HepG2 (cell line): Measurements from ENCODE around the gene ORC4. TPM values are rescaled to one million over a fixed set of nuclear protein-coding genes. Genes with fewer than 3 reads are reported as not detected.

Experiments
- ADNP ChIP-seq: sonication (generic); formaldehyde crosslinking; IDR thresholded peaks from 2 replicates; pipeline ENCODE4 v1.4.0; 2020; ENCODE audit warnings: missing genetic modification reagents
- BCL6 ChIP-seq: IDR thresholded peaks from 2 replicates; pipeline ENCODE4 v1.6.1; 2016; ENCODE audit warnings: missing genetic modification reagents, missing compliant biosample characterization
- CEBPB ChIP-seq: IDR thresholded peaks from 2 replicates; pipeline ENCODE4 v1.6.1; 2011; ENCODE audit warnings: low read depth, low read length, improper control_type of control experiment, borderline replicate concordance
- GTF2F1 ChIP-seq: fragments of 150-350 bp; IDR thresholded peaks from 2 replicates; pipeline ENCODE4 v1.6.1; 2014; ENCODE audit warnings: low read length
- HMGXB3 ChIP-seq: sonication (generic); formaldehyde crosslinking; IDR thresholded peaks from 2 replicates; pipeline ENCODE4 v1.4.0; 2020; ENCODE audit warnings: missing genetic modification reagents, borderline replicate concordance
- LRRFIP1 ChIP-seq: sonication (generic); formaldehyde crosslinking; conservative IDR thresholded peaks from 2 replicates; pipeline ENCODE4 v1.4.0; 2020; ENCODE audit warnings: missing genetic modification reagents
- MBNL3 ChIP-seq: fragments of 250-450 bp; sonication (Bioruptor Pico); conservative IDR thresholded peaks from 2 replicates; pipeline ENCODE4 v1.8.0; 2022; ENCODE audit warnings: mild to moderate bottlenecking, inconsistent platforms
- PAF1 ChIP-seq: IDR thresholded peaks from 2 replicates; pipeline ENCODE4 v1.6.1; 2016; ENCODE audit warnings: missing genetic modification reagents, missing compliant biosample characterization
- PHB2 ChIP-seq: fragments of 450-650 bp; IDR thresholded peaks from 2 replicates; pipeline ENCODE4 v1.6.1; 2018; ENCODE audit not compliant: partially characterized antibody
- RFX1 ChIP-seq: fragments of 450-650 bp; IDR thresholded peaks from 2 replicates; pipeline ENCODE4 v1.6.1; 2017
- RFX3 ChIP-seq: IDR thresholded peaks from 2 replicates; pipeline ENCODE4 v1.6.1; 2016; ENCODE audit warnings: missing biosample characterization, missing genetic modification reagents
- SP5 ChIP-seq: IDR thresholded peaks from 2 replicates; pipeline ENCODE4 v1.6.1; 2016; ENCODE audit warnings: low read depth, borderline replicate concordance
- TARDBP ChIP-seq: sonication (generic); formaldehyde crosslinking; IDR thresholded peaks from 2 replicates; pipeline ENCODE4 v1.8.0; 2022; ENCODE audit warnings: mild to moderate bottlenecking, missing genetic modification reagents
- ZBTB7B ChIP-seq: sonication (generic); formaldehyde crosslinking; IDR thresholded peaks from 2 replicates; pipeline ENCODE4 v1.4.0; 2020; ENCODE audit warnings: missing genetic modification reagents
- ZNF274 ChIP-seq: sonication (generic); formaldehyde crosslinking; IDR thresholded peaks from 2 replicates; pipeline ENCODE4 v1.5.1; 2020; ENCODE audit warnings: mild to moderate bottlenecking, missing genetic modification reagents
- ZNF3 ChIP-seq: IDR thresholded peaks from 2 replicates; pipeline ENCODE4 v1.7.0; 2017; ENCODE audit warnings: inconsistent platforms
- ZNF30 ChIP-seq: sonication (generic); formaldehyde crosslinking; IDR thresholded peaks from 2 replicates; pipeline ENCODE4 v1.5.0; 2020; ENCODE audit warnings: mild to moderate bottlenecking, missing genetic modification reagents
- ZNF570 ChIP-seq: sonication (generic); formaldehyde crosslinking; IDR thresholded peaks from 2 replicates; pipeline ENCODE4 v1.4.0; 2020; ENCODE audit warnings: mild to moderate bottlenecking, missing genetic modification reagents, borderline replicate concordance
- ZNF784 ChIP-seq: sonication (generic); formaldehyde crosslinking; IDR thresholded peaks from 2 replicates; pipeline ENCODE4 v1.5.1; 2020; ENCODE audit warnings: missing genetic modification reagents, mild to moderate bottlenecking, borderline replicate concordance
- polyA plus RNA-seq, 8 experiments: library from polyadenylated mRNA; depleted of rRNA in 3 of 8; stranded (reverse) in 7 of 8; unstranded in 1 of 8; fragments of >200 nt; fragmentation: Illumina TruSeq in 4 of 8; extraction: Trizol in 4 of 8; gene quantifications; 2 replicates each; pipeline versions ENCODE4 v1.2.1 to v1.2.3, GENCODE V29; 2011 to 2016; ENCODE audit warnings: low read depth in 4 of 8, missing spikeins in 1 of 8, mixed read lengths in 1 of 8; ENCODE audit not compliant: insufficient read depth in 1 of 8
- total RNA-seq, 5 experiments: library from RNA; depleted of rRNA; stranded (reverse); fragments of >200 nt; fragmentation: Illumina TruSeq; extraction: Trizol; gene quantifications; 2 replicates each; pipeline ENCODE4 v1.2.3, GENCODE V29; 2016; ENCODE audit warnings: low read depth in 1 of 5
- TF ChIP-seq, protein P1 (sequence below): sonication (generic); formaldehyde crosslinking; IDR thresholded peaks from 2 replicates; pipeline ENCODE4 v1.5.0; 2020; ENCODE audit warnings: missing genetic modification reagents

Gene ORC4
- total and polyA plus RNA-seq, 2 of the 13 experiments (the other 11 are each of a cell fraction or from before 2014, with no cell fraction given): 28.6 to 84.8 TPM

DNA sequence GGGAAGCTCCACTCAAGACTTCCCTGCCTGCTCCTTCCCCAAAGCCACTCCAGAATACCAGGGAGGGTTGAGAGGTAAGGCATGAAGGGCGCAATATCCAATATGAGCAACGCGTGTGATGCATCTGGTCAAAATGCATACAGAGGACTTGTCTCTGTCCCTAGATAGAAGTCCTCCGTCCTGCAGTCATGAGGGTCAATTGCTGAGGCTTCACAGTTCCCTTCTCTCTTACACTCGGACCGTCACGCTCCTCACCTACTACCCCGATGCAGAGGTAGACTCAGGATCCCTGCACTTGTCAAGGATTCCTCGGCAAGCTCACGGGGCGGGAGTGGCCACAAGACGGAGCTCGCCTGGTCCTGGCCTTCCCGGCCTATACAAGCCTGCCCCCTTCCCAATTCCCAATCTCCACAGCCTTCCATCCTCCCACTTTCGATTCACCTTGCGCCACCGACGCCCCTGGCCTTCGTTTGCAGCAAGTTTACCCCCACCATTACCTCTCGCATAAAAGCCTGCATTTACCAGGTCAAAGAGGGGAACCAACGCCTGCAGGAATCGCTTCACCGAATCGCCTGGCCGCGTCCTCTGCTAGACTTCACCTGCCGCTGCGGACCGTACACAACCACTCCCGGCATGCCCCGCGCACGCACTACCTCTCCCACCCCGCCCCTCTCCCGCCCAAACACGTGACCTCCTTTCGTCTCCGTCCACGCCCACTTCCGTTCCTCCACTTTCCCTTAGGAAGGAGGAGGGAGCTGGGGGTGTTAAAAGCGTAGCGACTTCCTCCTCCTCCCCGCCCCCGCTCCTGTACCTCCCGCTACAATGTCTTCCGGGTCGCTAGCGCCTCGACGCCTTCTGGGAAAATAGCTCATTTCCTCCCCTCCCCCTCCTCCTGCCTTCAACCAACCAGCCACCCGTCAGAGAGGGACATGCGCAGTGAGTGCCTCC, at the start of gene ORC4 (continued):
- no peak for TF ChIP-seq MBNL3
- TF ChIP-seq BCL6 (CRISPR knock-in tag): peak; percentile 25; the same call in 1 of the 2 replicates
- peak; percentile 92 for TF ChIP-seq TARDBP
- TF ChIP-seq, protein P1, sequence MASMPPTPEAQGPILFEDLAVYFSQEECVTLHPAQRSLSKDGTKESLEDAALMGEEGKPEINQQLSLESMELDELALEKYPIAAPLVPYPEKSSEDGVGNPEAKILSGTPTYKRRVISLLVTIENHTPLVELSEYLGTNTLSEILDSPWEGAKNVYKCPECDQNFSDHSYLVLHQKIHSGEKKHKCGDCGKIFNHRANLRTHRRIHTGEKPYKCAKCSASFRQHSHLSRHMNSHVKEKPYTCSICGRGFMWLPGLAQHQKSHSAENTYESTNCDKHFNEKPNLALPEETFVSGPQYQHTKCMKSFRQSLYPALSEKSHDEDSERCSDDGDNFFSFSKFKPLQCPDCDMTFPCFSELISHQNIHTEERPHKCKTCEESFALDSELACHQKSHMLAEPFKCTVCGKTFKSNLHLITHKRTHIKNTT: no peak
- peak; percentile 75 for TF ChIP-seq ZNF784
- TF ChIP-seq ZBTB7B: 0 out of 2 replicates have a peak, but pooled peaks have one; percentile 56
- TF ChIP-seq HMGXB3 (CRISPR knock-in tag): peak; percentile 64; the same call in 1 of the 2 replicates
- no peak for TF ChIP-seq PAF1 (CRISPR knock-in tag)
- peak; percentile 96 for TF ChIP-seq SP5 (CRISPR knock-in tag)
- TF ChIP-seq CEBPB: no peak
- TF ChIP-seq PHB2: no peak
- peak; percentile 68; the same call in 1 of the 2 replicates for TF ChIP-seq GTF2F1
- TF ChIP-seq ZNF274: 0 out of 2 replicates have a peak, but pooled peaks have one; percentile 63
- TF ChIP-seq ADNP: no peak
- no peak for TF ChIP-seq ZNF570 (CRISPR knock-in tag)
- peak; percentile 20; the same call in 1 of the 2 replicates for TF ChIP-seq ZNF3 (CRISPR knock-in tag)
- no peak for TF ChIP-seq RFX3 (CRISPR knock-in tag)
- TF ChIP-seq LRRFIP1: no peak
- TF ChIP-seq ZNF30 (CRISPR knock-in tag): no peak
- TF ChIP-seq RFX1: no peak
